DND-41 (cell line): Measurements from ENCODE around the gene CCDC171.

ENCODE experiments used
- ATAC-seq: fragments of 200-7000 bp; cut with Tn5 transposase; 3 replicates; pipeline ENCODE4 v1.9.1; 2021; ENCODE audit warnings: low read depth; ENCODE audit not compliant: insufficient read depth
- DNase-seq: peaks from one replicate; pipeline ENCODE4 v3.0.0-alpha.2; 2020
- H2AFZ ChIP-seq: 2 replicates; pipeline ENCODE4 v1.6.0; 2012; ENCODE audit warnings: low read depth, low read length
- H3K27ac ChIP-seq: 2 replicates; pipeline ENCODE4 v1.5.1; 2012; ENCODE audit warnings: low read length, inconsistent platforms
- H3K27me3 ChIP-seq: fragments of 200-600 bp; sonication (generic); 2 replicates; pipeline ENCODE4 v1.6.0; 2012; ENCODE audit warnings: low read length, mild to moderate bottlenecking, inconsistent platforms; ENCODE audit not compliant: insufficient read depth, poor library complexity
- H3K36me3 ChIP-seq: 2 replicates; pipeline ENCODE4 v1.5.1; 2012; ENCODE audit warnings: low read length, inconsistent platforms; ENCODE audit not compliant: insufficient read depth
- H3K4me1 ChIP-seq: 2 replicates; pipeline ENCODE4 v1.5.1; 2012; ENCODE audit warnings: mild to moderate bottlenecking, low read length; ENCODE audit not compliant: insufficient read depth
- H3K4me2 ChIP-seq: 2 replicates; pipeline ENCODE4 v1.6.0; 2012; ENCODE audit warnings: mild to moderate bottlenecking, moderate library complexity, low read length, inconsistent platforms; ENCODE audit not compliant: insufficient read depth
- H3K4me3 ChIP-seq, 2 experiments: fragments of 200-600 bp in 1 of 2; shearing (Covaris generic) in 1 of 2; 2 replicates each; pipeline ENCODE4 v1.5.1; 2012 to 2016; ENCODE audit warnings: inconsistent platforms in 2 of 2, low read length in 2 of 2, mild to moderate bottlenecking in 2 of 2, low read depth in 1 of 2, moderate library complexity in 1 of 2
- H3K79me2 ChIP-seq: 2 replicates; pipeline ENCODE4 v1.6.0; 2012; ENCODE audit warnings: low read length, inconsistent platforms; ENCODE audit not compliant: insufficient read depth
- H3K9ac ChIP-seq: 2 replicates; pipeline ENCODE4 v1.6.0; 2012; ENCODE audit warnings: low read depth, mild to moderate bottlenecking, inconsistent platforms, low read length, moderate library complexity
- H3K9me3 ChIP-seq: 2 replicates; pipeline ENCODE4 v1.5.1; 2012; ENCODE audit warnings: low read length, moderate library complexity, mild to moderate bottlenecking, inconsistent platforms; ENCODE audit not compliant: insufficient read depth, severe bottlenecking
- H4K20me1 ChIP-seq: 2 replicates; pipeline ENCODE4 v1.6.0; 2012; ENCODE audit warnings: low read length; ENCODE audit not compliant: insufficient read depth
- CTCF ChIP-seq: IDR thresholded peaks from 2 replicates; pipeline ENCODE4 v1.5.1; 2012; ENCODE audit warnings: borderline replicate concordance, low read length, moderate library complexity, mild to moderate bottlenecking; ENCODE audit not compliant: poor library complexity, severe bottlenecking; ENCODE audit errors: extremely low read depth
- EZH2 ChIP-seq: IDR thresholded peaks from 3 replicates; pipeline ENCODE4 v1.6.1; 2012; ENCODE audit warnings: borderline replicate concordance, low read depth, mild to moderate bottlenecking, moderate library complexity, low read length, inconsistent platforms; ENCODE audit not compliant: severe bottlenecking

The CCDC171 gene

GRCh38 chr9:15510789-15511575 lies 41.9 kb upstream of the CCDC171 start, which contains the start of gene PSIP1:
PSIP1 (minus strand) TSS chr9:15510970; CDS start chr9:15510188, 782 bp downstream.
- Histone ChIP-seq H4K20me1 (peaks cover 34% of the 10 kb centered on the region; the same call in 1 of the 2 replicates), H3K27ac (peak within 1 kb of the TSS; percentile 94), H3K79me2 (peaks cover 48% of the 10 kb centered on the region), H3K4me2 (peak within 1 kb of the TSS; percentile 73), H3K9ac (peak within 1 kb of the TSS; percentile 98), H3K36me3 (peaks cover 36% of the 10 kb centered on the region), H3K4me3 (peak within 1 kb of the TSS; percentile 75 to 84), H3K27me3 (no peaks in the 10 kb centered on the region), H3K4me1 (peaks cover 51% of the 10 kb centered on the region), H3K9me3 (no peaks in the 10 kb centered on the region), H2AFZ (peak within 1 kb of the TSS; percentile 78)
- TF ChIP-seq EZH2 = no peak
- TF ChIP-seq CTCF = no peak
- DNase-seq = peak; percentile 94
- peak; percentile 82 for ATAC-seq

- Histone ChIP-seq H2AFZ (peak overlapping the region; percentile 56), H4K20me1 (peaks cover 23% of the 10 kb centered on the region; the same call in 1 of the 2 replicates), H3K27ac (peak overlapping the region; percentile 94), H3K36me3 (peaks cover 23% of the 10 kb centered on the region), H3K4me3 (no peak overlapping the region), H3K4me1 (peaks cover 39% of the 10 kb centered on the region), H3K79me2 (peaks cover 36% of the 10 kb centered on the region), H3K9me3 (no peaks in the 10 kb centered on the region), H3K9ac (peak overlapping the region; percentile 98), H3K27me3 (no peaks in the 10 kb centered on the region), H3K4me2 (peak overlapping the region; percentile 73)
- no peak for TF ChIP-seq EZH2
- TF ChIP-seq CTCF = no peak
- ATAC-seq = no peak
- DNase-seq = no peak
Observed at GRCh38 chr9:15512204-15512603, 40.6 kb upstream of the CCDC171 start.

- H3K27ac ChIP-seq = no peak overlapping the region
- TF ChIP-seq EZH2 = no peak
- no peak for TF ChIP-seq CTCF
- no peaks in the 10 kb centered on the region for H3K27me3 ChIP-seq
- peaks cover 29% of the 10 kb centered on the region for H3K79me2 ChIP-seq
- H3K4me3 ChIP-seq = no peak overlapping the region
- no peak overlapping the region for H3K4me2 ChIP-seq
- H3K36me3 ChIP-seq = peaks cover 16% of the 10 kb centered on the region
- ATAC-seq = no peak
- no peak overlapping the region for H2AFZ ChIP-seq
- H3K9me3 ChIP-seq = no peaks in the 10 kb centered on the region
- peaks cover 34% of the 10 kb centered on the region for H3K4me1 ChIP-seq
- H4K20me1 ChIP-seq = peaks cover 20% of the 10 kb centered on the region; the same call in 1 of the 2 replicates
- no peak for DNase-seq
- no peak overlapping the region for H3K9ac ChIP-seq
Observed at GRCh38 chr9:15512889-15513288, 40.0 kb upstream of the CCDC171 start.
